Kidney epithelial cell (primary cell): ENCODE results near the gene CEP57. TPM values are rescaled to one million over a fixed set of nuclear protein-coding genes. Genes with fewer than 3 reads are reported as not detected.

Source experiments
- DNase-seq: peaks from one replicate; pipeline ENCODE4 v3.0.0-alpha.2; 2010; ENCODE audit warnings: low read depth
- H3K27me3 ChIP-seq: 2 replicates; pipeline ENCODE4 v1.6.0; 2011; ENCODE audit warnings: low read length; ENCODE audit not compliant: control insufficient read depth, insufficient read depth
- H3K36me3 ChIP-seq: 2 replicates; pipeline ENCODE4 v1.5.1; 2011; ENCODE audit warnings: low read length; ENCODE audit not compliant: control insufficient read depth, insufficient read depth
- H3K4me3 ChIP-seq: 2 replicates; pipeline ENCODE4 v1.5.1; 2011; ENCODE audit warnings: low read depth, mild to moderate bottlenecking, control low read depth, low read length
- total RNA-seq: library from RNA; depleted of rRNA; stranded (reverse); fragments of >200 nt; gene quantifications from 2 replicates; pipeline ENCODE4 v1.2.3, GENCODE V29; 2015
- TF ChIP-seq, protein P1 (sequence below): IDR thresholded peaks from 2 replicates; pipeline ENCODE4 v1.5.1; 2011; ENCODE audit warnings: mild to moderate bottlenecking, moderate library complexity, low read length, control low read depth, inconsistent platforms; ENCODE audit not compliant: insufficient read depth, poor library complexity, severe bottlenecking

The CEP57 gene
- total RNA-seq, 1 donor from 2014 or later, result 44.8 TPM

DNA sequence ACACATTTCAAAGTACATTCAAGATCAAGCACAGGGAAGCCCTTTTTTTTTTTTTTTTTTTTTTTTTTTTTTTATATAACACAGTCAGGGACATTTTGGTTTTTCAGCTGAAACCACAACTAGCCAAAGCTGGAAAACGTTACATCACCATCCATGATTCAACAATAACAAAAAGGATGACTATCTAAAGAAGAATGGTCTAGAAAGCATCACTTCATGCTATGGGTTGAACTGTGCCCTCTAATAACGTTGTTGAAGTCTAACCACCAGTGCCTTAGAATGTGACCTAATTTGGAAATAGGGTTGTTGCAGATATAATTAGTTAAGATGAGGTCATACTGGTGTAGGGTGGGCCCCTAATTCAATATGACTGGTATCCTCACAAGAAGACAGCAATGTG is 87.0 kb downstream of the CEP57 start:
- H3K4me3 ChIP-seq, result no peak overlapping the region
- no peaks in the 10 kb centered on the region for H3K27me3 ChIP-seq
- DNase-seq, result peak; percentile 95
- TF ChIP-seq, protein P1, sequence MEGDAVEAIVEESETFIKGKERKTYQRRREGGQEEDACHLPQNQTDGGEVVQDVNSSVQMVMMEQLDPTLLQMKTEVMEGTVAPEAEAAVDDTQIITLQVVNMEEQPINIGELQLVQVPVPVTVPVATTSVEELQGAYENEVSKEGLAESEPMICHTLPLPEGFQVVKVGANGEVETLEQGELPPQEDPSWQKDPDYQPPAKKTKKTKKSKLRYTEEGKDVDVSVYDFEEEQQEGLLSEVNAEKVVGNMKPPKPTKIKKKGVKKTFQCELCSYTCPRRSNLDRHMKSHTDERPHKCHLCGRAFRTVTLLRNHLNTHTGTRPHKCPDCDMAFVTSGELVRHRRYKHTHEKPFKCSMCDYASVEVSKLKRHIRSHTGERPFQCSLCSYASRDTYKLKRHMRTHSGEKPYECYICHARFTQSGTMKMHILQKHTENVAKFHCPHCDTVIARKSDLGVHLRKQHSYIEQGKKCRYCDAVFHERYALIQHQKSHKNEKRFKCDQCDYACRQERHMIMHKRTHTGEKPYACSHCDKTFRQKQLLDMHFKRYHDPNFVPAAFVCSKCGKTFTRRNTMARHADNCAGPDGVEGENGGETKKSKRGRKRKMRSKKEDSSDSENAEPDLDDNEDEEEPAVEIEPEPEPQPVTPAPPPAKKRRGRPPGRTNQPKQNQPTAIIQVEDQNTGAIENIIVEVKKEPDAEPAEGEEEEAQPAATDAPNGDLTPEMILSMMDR, result no peak
- H3K36me3 ChIP-seq, result no peaks in the 10 kb centered on the region

Other genes starting within 250 kb of the CEP57 start
- gene FAM76B, start 716 bp upstream of the CEP57 start, total RNA-seq, result 17.0 and 24.0 TPM in 2 replicates
- gene MTMR2, start 133.6 kb downstream of the CEP57 start, total RNA-seq, result 33.9 and 46.3 TPM in 2 replicates